22Rv1 (cell line): ENCODE data around the gene SLC4A2.

Source experiments
- H3K27ac ChIP-seq: fragments of 450-650 bp; 2 replicates; pipeline ENCODE4 v1.5.1; 2017
- ZFX ChIP-seq: fragments of 450-650 bp; IDR thresholded peaks from 2 replicates; pipeline ENCODE4 v1.6.1; 2017; ENCODE audit warnings: antibody characterized with exemption, borderline replicate concordance
- TF ChIP-seq, protein P1 (sequence below): fragments of 450-650 bp; IDR thresholded peaks from 2 replicates; pipeline ENCODE4 v1.5.1; 2017; ENCODE audit warnings: mild to moderate bottlenecking

SLC4A2 gene

DNA sequence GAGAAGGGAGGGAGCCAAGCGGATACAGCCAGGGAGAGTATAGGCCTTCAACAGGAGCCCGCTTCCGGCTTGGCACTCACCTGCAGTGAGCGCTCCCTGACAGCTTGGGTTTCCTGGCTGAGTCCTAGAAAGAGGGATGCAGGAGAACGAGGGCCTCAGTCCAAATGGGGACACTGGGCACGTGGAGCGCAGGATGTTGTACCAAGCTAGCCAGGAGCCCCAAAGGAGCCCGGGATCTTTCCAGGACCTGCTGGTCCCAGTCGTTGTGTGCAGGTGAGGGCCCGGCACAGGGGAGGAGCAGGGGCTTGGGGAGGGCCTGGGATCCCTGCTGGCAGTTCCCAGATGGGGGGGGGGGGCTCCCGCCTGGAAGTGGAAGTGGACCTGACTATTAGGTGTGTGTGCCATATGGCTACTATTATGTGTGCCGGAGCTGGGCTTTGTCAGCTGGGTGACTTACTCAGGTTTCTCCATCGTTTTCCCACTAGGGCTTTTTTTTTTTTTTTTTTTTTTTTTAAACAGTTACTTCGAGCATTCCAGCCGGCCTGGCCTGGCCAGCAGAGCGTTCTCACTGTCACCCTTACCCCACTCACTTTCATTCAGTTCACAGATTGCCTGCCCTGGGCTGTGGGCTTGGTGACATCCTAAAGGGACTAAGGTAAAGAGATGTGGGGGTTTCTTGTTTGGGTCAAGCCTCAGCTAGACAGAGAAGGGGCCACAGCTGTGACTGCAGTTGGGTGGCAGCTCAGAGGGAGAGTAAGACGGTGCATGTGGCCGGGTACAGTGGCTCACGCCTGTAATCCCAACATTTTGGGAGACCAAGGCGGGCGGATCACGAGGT, 30.7 kb downstream of the SLC4A2 start:
- H3K27ac ChIP-seq: peak overlapping the region; percentile 100
- TF ChIP-seq, protein P1, sequence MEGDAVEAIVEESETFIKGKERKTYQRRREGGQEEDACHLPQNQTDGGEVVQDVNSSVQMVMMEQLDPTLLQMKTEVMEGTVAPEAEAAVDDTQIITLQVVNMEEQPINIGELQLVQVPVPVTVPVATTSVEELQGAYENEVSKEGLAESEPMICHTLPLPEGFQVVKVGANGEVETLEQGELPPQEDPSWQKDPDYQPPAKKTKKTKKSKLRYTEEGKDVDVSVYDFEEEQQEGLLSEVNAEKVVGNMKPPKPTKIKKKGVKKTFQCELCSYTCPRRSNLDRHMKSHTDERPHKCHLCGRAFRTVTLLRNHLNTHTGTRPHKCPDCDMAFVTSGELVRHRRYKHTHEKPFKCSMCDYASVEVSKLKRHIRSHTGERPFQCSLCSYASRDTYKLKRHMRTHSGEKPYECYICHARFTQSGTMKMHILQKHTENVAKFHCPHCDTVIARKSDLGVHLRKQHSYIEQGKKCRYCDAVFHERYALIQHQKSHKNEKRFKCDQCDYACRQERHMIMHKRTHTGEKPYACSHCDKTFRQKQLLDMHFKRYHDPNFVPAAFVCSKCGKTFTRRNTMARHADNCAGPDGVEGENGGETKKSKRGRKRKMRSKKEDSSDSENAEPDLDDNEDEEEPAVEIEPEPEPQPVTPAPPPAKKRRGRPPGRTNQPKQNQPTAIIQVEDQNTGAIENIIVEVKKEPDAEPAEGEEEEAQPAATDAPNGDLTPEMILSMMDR: no peak
- no peak for TF ChIP-seq ZFX

GRCh38 chr7:151091003-151091402, 31.6 kb downstream of the SLC4A2 start:
- TF ChIP-seq ZFX: no peak
- TF ChIP-seq, protein P1: no peak
- peak overlapping the region; percentile 1; the same call in 1 of the 2 replicates for H3K27ac ChIP-seq

DNA sequence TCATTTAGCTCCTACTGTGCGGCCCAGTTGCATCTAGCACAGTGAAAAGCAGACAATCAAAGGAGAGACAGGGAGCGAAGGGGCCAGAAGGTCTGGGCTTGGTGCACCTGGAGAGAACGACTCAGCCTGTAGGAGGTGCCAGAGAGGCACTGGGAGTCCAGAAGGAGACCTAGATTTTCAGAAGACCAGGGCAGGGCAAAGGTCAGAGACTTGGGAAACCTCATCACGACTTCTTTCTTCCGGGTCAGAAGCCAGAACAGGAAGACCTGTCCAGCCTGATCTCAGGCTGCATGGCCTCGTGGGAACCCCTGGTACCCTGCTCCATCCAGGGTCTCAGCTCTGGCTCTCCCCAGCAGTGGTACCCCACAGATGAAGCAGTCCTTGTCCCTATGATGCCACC, 32.0 kb downstream of the SLC4A2 start:
- peak overlapping the region; percentile 1; the same call in 1 of the 2 replicates for H3K27ac ChIP-seq
- TF ChIP-seq, protein P1: peak; percentile 90
- no peak for TF ChIP-seq ZFX

GRCh38 chr7:151091988-151092387, 32.6 kb downstream of the SLC4A2 start:
- TF ChIP-seq, protein P1: no peak
- TF ChIP-seq ZFX: no peak
- peak overlapping the region; percentile 1; the same call in 1 of the 2 replicates for H3K27ac ChIP-seq

- TF ChIP-seq, protein P1: no peak
- no peak for TF ChIP-seq ZFX
Measured at GRCh38 chr7:151093748-151094147, 34.4 kb downstream of the SLC4A2 start.

GRCh38 chr7:151094675-151095074, 35.3 kb downstream of the SLC4A2 start:
- TF ChIP-seq, protein P1: no peak
- TF ChIP-seq ZFX: no peak

More at GRCh38 chr7:151093748-151094147, 34.4 kb downstream of the SLC4A2 start:
- H3K27ac ChIP-seq: no peak overlapping the region

DNA sequence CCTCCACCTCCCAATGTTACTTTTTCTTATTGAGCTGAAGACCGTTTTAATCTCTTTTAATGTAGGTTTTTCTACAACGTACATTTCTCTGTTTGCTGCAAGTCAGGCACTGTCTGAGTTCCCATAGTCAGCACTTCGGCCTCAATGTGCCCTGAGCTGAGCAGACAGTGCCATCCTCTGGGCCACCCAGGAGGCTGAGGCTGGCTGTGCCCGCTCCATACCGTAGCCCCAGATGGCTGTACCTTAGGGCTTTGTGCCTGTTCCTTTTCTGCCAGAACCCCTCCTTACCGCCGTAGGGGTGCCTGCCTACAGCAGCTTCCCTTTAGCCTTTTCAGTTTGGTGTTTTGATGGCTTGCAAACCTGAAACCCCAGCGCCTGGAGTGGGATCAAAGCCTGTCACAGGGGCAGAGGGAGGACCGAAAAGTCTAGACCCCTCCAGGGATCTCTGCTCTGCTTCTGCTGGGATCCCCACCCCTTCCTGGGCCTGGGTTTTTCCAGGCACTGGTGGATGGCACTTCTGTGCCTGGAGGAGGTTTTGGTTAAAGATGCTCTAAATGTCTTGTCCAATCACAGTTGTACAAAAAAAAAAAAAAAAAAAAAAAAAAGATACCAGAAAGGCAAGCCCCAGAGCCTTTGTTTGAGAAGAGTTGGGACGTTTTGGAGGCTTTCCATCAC, 35.9 kb downstream of the SLC4A2 start:
- no peak for TF ChIP-seq ZFX
- TF ChIP-seq, protein P1: no peak
- no peak overlapping the region for H3K27ac ChIP-seq

More at GRCh38 chr7:151094675-151095074, 35.3 kb downstream of the SLC4A2 start:
- H3K27ac ChIP-seq: no peak overlapping the region
